CD4-positive, alpha-beta T cell (primary cell): ENCODE data around the gene COL1A1. TPM values are rescaled to one million over a fixed set of nuclear protein-coding genes. Genes with fewer than 3 reads are reported as not detected.

ENCODE experiments used
- ATAC-seq: fragments of 200-7000 bp; cut with Tn5 transposase; one replicate; pipeline ENCODE4 v1.10.0; 2022; ENCODE audit warnings: mild to moderate bottlenecking; ENCODE audit not compliant: poor library complexity
- CTCF ChIA-PET: fragments of 350-600 bp; sonication (Branson Sonifier 250); formaldehyde crosslinking; loops from one replicate; lab custom pipeline; 2021; ENCODE audit warnings: antibody characterized with exemption, inconsistent platforms; lab: Charles Lee
- POLR2A ChIA-PET: fragments of 350-600 bp; sonication (Branson Sonifier 250); formaldehyde crosslinking; loops from one replicate; lab custom pipeline; 2021; ENCODE audit warnings: antibody characterized with exemption, inconsistent platforms; lab: Charles Lee
- DNase-seq, 14 experiments: peaks; one replicate each; pipeline ENCODE4 v3.0.0-alpha.2; 2013 to 2020; ENCODE audit warnings: mixed read lengths in 2 of 14
- H3K27ac ChIP-seq, 2 donors: one replicate each; pipeline versions ENCODE4 v1.5.1 to v1.7.0; 2013; ENCODE audit warnings: low read length in 2 of 2, low read depth in 1 of 2, mild to moderate bottlenecking in 1 of 2
- H3K27me3 ChIP-seq, 2 experiments: 1 replicate in 1 of 2; 2 replicates in 1 of 2; pipeline versions ENCODE4 v1.6.1 to v1.7.0; 2013; ENCODE audit warnings: low read length in 2 of 2, control low read depth in 1 of 2, mild to moderate bottlenecking in 1 of 2, moderate library complexity in 1 of 2; ENCODE audit not compliant: insufficient read depth in 2 of 2, control insufficient read depth in 1 of 2
- H3K36me3 ChIP-seq: one replicate; pipeline ENCODE4 v1.6.1; 2013; ENCODE audit warnings: low read length, control low read depth; ENCODE audit not compliant: insufficient read depth
- H3K4me1 ChIP-seq: one replicate; pipeline ENCODE4 v1.6.1; 2013; ENCODE audit warnings: low read length, control low read depth; ENCODE audit not compliant: insufficient read depth
- H3K4me3 ChIP-seq: one replicate; pipeline ENCODE4 v1.5.1; 2013; ENCODE audit warnings: mild to moderate bottlenecking, low read length, moderate library complexity
- H3K9me3 ChIP-seq, 2 experiments: 1 replicate in 1 of 2; 2 replicates in 1 of 2; pipeline versions ENCODE4 v1.6.1 to v1.7.0; 2013; ENCODE audit warnings: low read length in 2 of 2, mild to moderate bottlenecking in 2 of 2, control low read depth in 1 of 2, moderate library complexity in 1 of 2; ENCODE audit not compliant: control insufficient read depth in 1 of 2, insufficient read depth in 1 of 2
- H3K27ac Mint-ChIP-seq: one replicate; pipeline ENCODE4 v1.8.0; 2020; ENCODE audit warnings: mixed read lengths
- H3K27me3 Mint-ChIP-seq: one replicate; pipeline ENCODE4 v1.8.0; 2021; ENCODE audit warnings: mixed read lengths
- H3K36me3 Mint-ChIP-seq: one replicate; pipeline ENCODE4 v1.8.0; 2021; ENCODE audit warnings: low read depth, mixed read lengths
- H3K4me1 Mint-ChIP-seq: one replicate; pipeline ENCODE4 v1.8.0; 2021; ENCODE audit warnings: low read depth, mixed read lengths
- H3K4me3 Mint-ChIP-seq: one replicate; pipeline ENCODE4 v1.8.0; 2020; ENCODE audit warnings: mild to moderate bottlenecking, mixed read lengths
- H3K9me3 Mint-ChIP-seq: one replicate; pipeline ENCODE4 v1.8.0; 2020; ENCODE audit warnings: mixed read lengths
- CTCF ChIP-seq: fragments of 200-600 bp; IDR thresholded peaks from one replicate; pipeline ENCODE4 v1.8.0; 2022; ENCODE audit warnings: antibody characterized with exemption, mild to moderate bottlenecking
- intact Hi-C, 2 experiments: fragments of 100-400 bp; cut with DNase I in 1 of 2; cut with micrococcal nuclease in 1 of 2; formaldehyde crosslinking; loops; one replicate each; pipeline versions ENCODE4 v1.15.1 to v1.9.0; 2023 to 2025; cut with DNase I, micrococcal nuclease
- total RNA-seq, 174 experiments: library from RNA in 2 of 174; stranded (reverse) in 2 of 174; gene quantifications; one replicate each; pipeline ENCODE4 v1.2.3 and lab custom pipeline; 2021 to 2026

The COL1A1 gene
- total RNA-seq, 2 experiments from 2014 or later, result 10.0 to 11.4 TPM

GRCh38 chr17:50150354-50151040 lies 50.9 kb downstream of the COL1A1 start, which contains the start of gene PPP1R9B:
TSS of gene PPP1R9B (minus strand) at chr17:50150677. CDS start at chr17:50150513, 164 bp downstream.
- Mint-ChIP-seq H3K4me3 (peak within 1 kb of the TSS; percentile 96), H3K27me3 (no peaks in the 10 kb centered on the region), H3K9me3 (no peaks in the 10 kb centered on the region), H3K4me1 (peaks cover 59% of the 10 kb centered on the region), H3K36me3 (peaks cover 27% of the 10 kb centered on the region), H3K27ac (peak within 1 kb of the TSS; percentile 84)
- DNase-seq (no peak), ATAC-seq (peak; percentile 4)
- POLR2A ChIA-PET, result interaction anchor here (1.1 to 4.2 kb wide), 6 partner anchors 9 to 196 kb away, joined by 3 to 50 read pairs (median 10); partner anchors contain the start of gene XYLT2
- H3K4me1 ChIP-seq, result peaks cover 62% of the 10 kb centered on the region
- TF ChIP-seq CTCF, result no peak
- peaks cover 14% of the 10 kb centered on the region for H3K36me3 ChIP-seq
- no peaks in the 10 kb centered on the region for H3K27me3 ChIP-seq
- H3K27ac ChIP-seq, result peak within 1 kb of the TSS; percentile 47 to 74
- intact Hi-C loops, result loop anchor here (1.0 to 5.0 kb wide), 3 partner anchors 10 to 53 kb away; partner anchors contain the start of gene PDK2 (in 1 of the 2)
- CTCF ChIA-PET, result interaction anchor here (0.9 to 1.6 kb wide), 5 partner anchors 10 to 247 kb away, joined by 3 to 12 read pairs (median 4); partner anchors contain the start of gene LRRC59
- H3K4me3 ChIP-seq, result peak within 1 kb of the TSS; percentile 86
- no peaks in the 10 kb centered on the region for H3K9me3 ChIP-seq

GRCh38 chr17:50149417-50150353 lies 51.7 kb downstream of the COL1A1 start:
- ChIA-PET CTCF (interaction anchor here (0.9 to 1.6 kb wide), 5 partner anchors 9 to 248 kb away, joined by 3 to 12 read pairs (median 4); partner anchors contain the start of gene LRRC59), POLR2A (interaction anchor here (0.6 to 4.2 kb wide), 8 partner anchors 9 to 298 kb away, joined by 3 to 50 read pairs (median 4); partner anchors contain the start of gene XYLT2)
- H3K9me3 Mint-ChIP-seq, result no peaks in the 10 kb centered on the region
- H3K9me3 ChIP-seq, result no peaks in the 10 kb centered on the region
- peak in 13 of 14 experiments; percentile 44 to 85 (median 58) for DNase-seq
- peak overlapping the region; percentile 96 for H3K4me3 Mint-ChIP-seq
- peak; percentile 31 for ATAC-seq
- peak overlapping the region; percentile 85 for H3K27ac Mint-ChIP-seq
- peaks cover 22% of the 10 kb centered on the region for H3K36me3 ChIP-seq
- TF ChIP-seq CTCF, result no peak
- H3K4me1 ChIP-seq, result peaks cover 70% of the 10 kb centered on the region
- peaks cover 35% of the 10 kb centered on the region for H3K36me3 Mint-ChIP-seq
- H3K4me1 Mint-ChIP-seq, result peaks cover 61% of the 10 kb centered on the region
- intact Hi-C loops, result loop anchor here in 1 of 2 experiments (5.0 kb wide), 1 partner anchor 52 kb away; the partner anchor contains the start of gene PDK2
- H3K27ac ChIP-seq, result peak overlapping the region; percentile 64
- H3K4me3 ChIP-seq, result peak overlapping the region; percentile 86
- H3K27me3 ChIP-seq, result no peaks in the 10 kb centered on the region
- no peaks in the 10 kb centered on the region for H3K27me3 Mint-ChIP-seq

GRCh38 chr17:50149091-50149416 lies 52.4 kb downstream of the COL1A1 start:
- Histone ChIP-seq H3K36me3 (peaks cover 28% of the 10 kb centered on the region), H3K4me1 (peaks cover 74% of the 10 kb centered on the region), H3K27ac (peak overlapping the region; percentile 64), H3K4me3 (peak overlapping the region; percentile 86), H3K27me3 (no peaks in the 10 kb centered on the region), H3K9me3 (no peaks in the 10 kb centered on the region)
- no peak for TF ChIP-seq CTCF
- ChIA-PET POLR2A (interaction anchor here (0.6 to 4.2 kb wide), 6 partner anchors 8 to 297 kb away, joined by 3 to 50 read pairs (median 5); no protein-coding TSS in a partner anchor), CTCF (interaction anchor here (1.6 kb wide), 1 partner anchor 12 kb away, joined by 12 read pairs; no protein-coding TSS in a partner anchor)
- Mint-ChIP-seq H3K4me3 (peak overlapping the region; percentile 96), H3K36me3 (peaks cover 41% of the 10 kb centered on the region), H3K27me3 (no peaks in the 10 kb centered on the region), H3K27ac (peak overlapping the region; percentile 85), H3K9me3 (no peaks in the 10 kb centered on the region), H3K4me1 (peaks cover 61% of the 10 kb centered on the region)
- DNase-seq (no peak), ATAC-seq (no peak)
- intact Hi-C loops, result no loop called here
